Anterior cingulate cortex (tissue), 58 donors: ENCODE results near the gene GNPTAB.
A peak's percentile ranks its signal among the peaks of the same experiment; 100 is the strongest.

Experiments
- DNase-seq, 58 donors: peaks; one replicate each; lab custom pipeline; 2025; lab: John Stamatoyannopoulos, UW

Gene GNPTAB

GRCh38 chr12:101777485-101777884 lies 53.3 kb downstream of the GNPTAB start:
- peak in 9 of 58 donors; percentile 11 to 76 (median 23) for DNase-seq

GRCh38 chr12:101775816-101776215 lies 54.9 kb downstream of the GNPTAB start:
- no peak for DNase-seq

- peak in 41 of 58 donors; percentile 5 to 69 (median 31) for DNase-seq
Observed at GRCh38 chr12:101773650-101774162, 57.1 kb downstream of the GNPTAB start.

- no peak for DNase-seq
Observed at GRCh38 chr12:101772012-101772775, 58.6 kb downstream of the GNPTAB start.

- no peak for DNase-seq
Observed at GRCh38 chr12:101769865-101770264, 60.9 kb downstream of the GNPTAB start.

- DNase-seq = no peak
Observed at GRCh38 chr12:101768781-101769180, 62.0 kb downstream of the GNPTAB start.

- DNase-seq = no peak
Observed at GRCh38 chr12:101767537-101767936, 63.2 kb downstream of the GNPTAB start.

GRCh38 chr12:101764051-101764792 lies 66.5 kb downstream of the GNPTAB start:
- DNase-seq = no peak

- no peak for DNase-seq
Observed at GRCh38 chr12:101763246-101763931, 67.4 kb downstream of the GNPTAB start.

- DNase-seq = no peak
Observed at GRCh38 chr12:101761781-101762180, 69.0 kb downstream of the GNPTAB start.

GRCh38 chr12:101761350-101761749 lies 69.4 kb downstream of the GNPTAB start:
- DNase-seq = peak in 1 of 58 donors; percentile 13

GRCh38 chr12:101759396-101760047 lies 71.2 kb downstream of the GNPTAB start:
- DNase-seq = no peak

- DNase-seq = no peak
Observed at GRCh38 chr12:101750152-101750551, 80.6 kb downstream of the GNPTAB start.

- no peak for DNase-seq
Observed at GRCh38 chr12:101749657-101750056, 81.1 kb downstream of the GNPTAB start.

- no peak for DNase-seq
Observed at GRCh38 chr12:101748907-101749306, 81.9 kb downstream of the GNPTAB start.

GRCh38 chr12:101747697-101748096 lies 83.1 kb downstream of the GNPTAB start:
- no peak for DNase-seq

GRCh38 chr12:101746661-101747060 lies 84.1 kb downstream of the GNPTAB start:
- no peak for DNase-seq

GRCh38 chr12:101746196-101746595 lies 84.6 kb downstream of the GNPTAB start:
- DNase-seq = no peak

- DNase-seq = no peak
Observed at GRCh38 chr12:101745481-101745880, 85.3 kb downstream of the GNPTAB start.

GRCh38 chr12:101743724-101744472 lies 86.9 kb downstream of the GNPTAB start:
- no peak for DNase-seq
